HCT116 (cell line): ENCODE results near the gene WDR83. TPM values are rescaled to one million over a fixed set of nuclear protein-coding genes. Genes with fewer than 3 reads are reported as not detected.

Source experiments
- ATAC-seq: fragments of 200-7000 bp; cut with Tn5 transposase; 2 replicates; pipeline ENCODE4 v1.9.1; 2020; ENCODE audit warnings: mild to moderate bottlenecking, moderate library complexity
- BruUV-seq: library from RNA; stranded (reverse); fragments of 400-500 nt; replicated peaks from 2 replicates; lab custom pipeline; 2021; lab: Mats Ljungman, UMichigan
- CTCF ChIA-PET: fragments of 300-600 bp; sonication (Branson Sonifier 250); formaldehyde crosslinking; loops from one replicate; lab custom pipeline; 2021; ENCODE audit warnings: antibody characterized with exemption; lab: Charles Lee
- POLR2A ChIA-PET: fragments of 300-600, 350-600 bp; sonication (Branson Sonifier 250); formaldehyde crosslinking; loops from one replicate; lab custom pipeline; 2021; ENCODE audit warnings: antibody characterized with exemption; lab: Charles Lee
- RAD21 ChIA-PET, 2 experiments: fragments of 300-600 bp; sonication (Branson Sonifier 250); formaldehyde crosslinking; loops; one replicate each; lab custom pipeline; 2023; ENCODE audit warnings: low total read pairs in 2 of 2; ENCODE audit not compliant: uncharacterized antibody in 2 of 2, unreplicated experiment in 2 of 2, low non-redundant PET in 1 of 2; lab: Charles Lee
- DNase-seq: peaks from one replicate; pipeline ENCODE4 v3.0.0-alpha.2; 2010; ENCODE audit warnings: low read depth, low spot score
- H2AFZ ChIP-seq: fragments of 200-600 bp; shearing (Covaris generic), sonication (generic); 2 replicates; pipeline ENCODE4 v1.6.1; 2017; ENCODE audit warnings: low read depth, mixed run types, mixed read lengths, antibody characterized with exemption, low read length; ENCODE audit not compliant: poor library complexity, severe bottlenecking
- H3K27ac ChIP-seq: 2 replicates; pipeline ENCODE4 v1.5.1; 2012; ENCODE audit warnings: low read depth, low read length
- H3K27me3 ChIP-seq: fragments of 200-600 bp; sonication (generic); 2 replicates; pipeline ENCODE4 v1.6.1; 2016; ENCODE audit warnings: mixed run types, low read length, mixed read lengths; ENCODE audit not compliant: insufficient read depth
- H3K36me3 ChIP-seq, 2 experiments: fragments of 200-500 bp in 1 of 2; fragments of 200-600 bp in 1 of 2; sonication (Bioruptor generic) in 1 of 2; sonication (generic) in 1 of 2; 2 replicates each; pipeline versions ENCODE4 v1.5.1 to v1.6.1; 2014 to 2016; ENCODE audit warnings: low read length in 2 of 2, inconsistent platforms in 1 of 2, mixed read lengths in 1 of 2, mixed run types in 1 of 2; ENCODE audit not compliant: insufficient read depth in 2 of 2, control insufficient read depth in 1 of 2
- H3K4me1 ChIP-seq, 2 experiments: fragments of 200-600 bp in 1 of 2; sonication (generic) in 1 of 2; 2 replicates each; pipeline versions ENCODE4 v1.5.1 to v1.6.1; 2012 to 2017; ENCODE audit warnings: low read length in 2 of 2, inconsistent platforms in 1 of 2, mild to moderate bottlenecking in 1 of 2, mixed read lengths in 1 of 2, mixed run types in 1 of 2, moderate library complexity in 1 of 2; ENCODE audit not compliant: insufficient read depth in 2 of 2, control insufficient read depth in 1 of 2
- H3K4me2 ChIP-seq: fragments of 200-600 bp; sonication (generic); 2 replicates; pipeline ENCODE4 v1.6.1; 2017; ENCODE audit warnings: mixed run types, low read length, mixed read lengths
- H3K4me3 ChIP-seq, 2 experiments: fragments of 200-600 bp in 1 of 2; sonication (generic) in 1 of 2; replicated peaks in 1 of 2; 2 replicates each; pipeline ENCODE4 v1.5.1; 2011 to 2016; ENCODE audit warnings: low read length in 2 of 2, control low read depth in 1 of 2, low read depth in 1 of 2, mild to moderate bottlenecking in 1 of 2, mixed read lengths in 1 of 2, mixed run types in 1 of 2
- H3K79me2 ChIP-seq: fragments of 200-600 bp; sonication (generic); 2 replicates; pipeline ENCODE4 v1.6.1; 2017; ENCODE audit warnings: mild to moderate bottlenecking, mixed run types, low read length, moderate library complexity, mixed read lengths; ENCODE audit not compliant: insufficient read depth
- H3K9ac ChIP-seq: fragments of 200-600 bp; sonication (generic); 2 replicates; pipeline ENCODE4 v1.6.1; 2016; ENCODE audit warnings: low read length, mixed read lengths
- H3K9me2 ChIP-seq: fragments of 200-600 bp; sonication (generic), shearing (Covaris generic); 2 replicates; pipeline ENCODE4 v1.6.1; 2017; ENCODE audit warnings: mixed run types, mild to moderate bottlenecking, moderate library complexity; ENCODE audit not compliant: insufficient read depth
- H3K9me3 ChIP-seq, 2 experiments: fragments of 200-500 bp in 1 of 2; fragments of 200-600 bp in 1 of 2; sonication (Bioruptor generic) in 1 of 2; sonication (generic) in 1 of 2; 2 replicates each; pipeline ENCODE4 v1.6.1; 2014 to 2017; ENCODE audit warnings: low read length in 2 of 2, mixed read lengths in 2 of 2, inconsistent platforms in 1 of 2, low read depth in 1 of 2, mild to moderate bottlenecking in 1 of 2, mixed run types in 1 of 2, moderate library complexity in 1 of 2; ENCODE audit not compliant: control insufficient read depth in 1 of 2, insufficient read depth in 1 of 2
- H4K20me1 ChIP-seq: fragments of 200-600 bp; sonication (generic), shearing (Covaris generic); 2 replicates; pipeline ENCODE4 v1.6.1; 2017; ENCODE audit warnings: mixed run types, mild to moderate bottlenecking, moderate library complexity; ENCODE audit not compliant: insufficient read depth
- CBX3 ChIP-seq: IDR thresholded peaks from 2 replicates; pipeline ENCODE4 v1.6.1; 2012; ENCODE audit warnings: low read depth
- EGR1 ChIP-seq: IDR thresholded peaks from 2 replicates; pipeline ENCODE4 v1.6.1; 2012; ENCODE audit warnings: low read depth
- EZH2 ChIP-seq: fragments of 200-600 bp; sonication (generic); IDR thresholded peaks from 2 replicates; pipeline ENCODE4 v1.6.1; 2017; ENCODE audit warnings: antibody characterized with exemption, mixed run types
- FOSL1 ChIP-seq: IDR thresholded peaks from 2 replicates; pipeline ENCODE4 v1.6.1; 2012; ENCODE audit warnings: low read depth
- JUND ChIP-seq: IDR thresholded peaks from 2 replicates; pipeline ENCODE4 v1.6.1; 2012
- POLR2A ChIP-seq: IDR thresholded peaks from 2 replicates; pipeline ENCODE4 v1.7.0; 2011; ENCODE audit warnings: borderline replicate concordance; ENCODE audit not compliant: insufficient read depth, insufficient read length; ENCODE audit errors: extremely low read depth
- SIN3A ChIP-seq: IDR thresholded peaks from 2 replicates; pipeline ENCODE4 v1.6.1; 2012; ENCODE audit warnings: low read depth
- SRF ChIP-seq: IDR thresholded peaks from 2 replicates; pipeline ENCODE4 v1.6.1; 2012; ENCODE audit warnings: low read depth
- TCF7L2 ChIP-seq: IDR thresholded peaks from 2 replicates; pipeline ENCODE4 v1.7.0; 2011; ENCODE audit warnings: borderline replicate concordance, inconsistent platforms; ENCODE audit not compliant: insufficient read depth, insufficient read length; ENCODE audit errors: extremely low read depth
- YY1 ChIP-seq: IDR thresholded peaks from 2 replicates; pipeline ENCODE4 v1.6.1; 2011; ENCODE audit warnings: low read length, low read depth, moderate library complexity, mild to moderate bottlenecking; ENCODE audit not compliant: insufficient replicate concordance; ENCODE audit errors: extremely low read depth
- intact Hi-C: fragments of 100-400 bp; cut with micrococcal nuclease; formaldehyde crosslinking; loops from 2 replicates; pipeline ENCODE4 v1.10.0; 2022
- total RNA-seq: library from RNA; stranded (reverse); gene quantifications from one replicate; pipeline ENCODE4 v1.2.1, GENCODE V29; 2021; ENCODE audit not compliant: unreplicated experiment
- TF ChIP-seq, protein P1 (sequence below): IDR thresholded peaks from 2 replicates; pipeline ENCODE4 v1.6.1; 2011; ENCODE audit warnings: mild to moderate bottlenecking, low read length, moderate library complexity; ENCODE audit not compliant: insufficient replicate concordance; ENCODE audit errors: extremely low read depth
- TF ChIP-seq, protein P2 (sequence below): IDR thresholded peaks from 2 replicates; pipeline ENCODE4 v1.6.1; 2012
- TF ChIP-seq, protein P3 (sequence below): IDR thresholded peaks from 2 replicates; pipeline ENCODE4 v1.6.1; 2012; ENCODE audit warnings: low read depth
- TF ChIP-seq, protein P4 (sequence below), 3 experiments: fragments of 200-600 bp in 1 of 3; sonication (generic) in 1 of 3; IDR thresholded peaks in 2 of 3; conservative IDR thresholded peaks in 1 of 3; 2 replicates each; pipeline ENCODE4 v1.5.1; 2012 to 2017; ENCODE audit warnings: low read depth in 2 of 3, low read length in 2 of 3, antibody characterized with exemption in 1 of 3, borderline replicate concordance in 1 of 3, control low read depth in 1 of 3, mild to moderate bottlenecking in 1 of 3, mixed read lengths in 1 of 3, mixed run types in 1 of 3, moderate library complexity in 1 of 3; ENCODE audit not compliant: insufficient read depth in 1 of 3

Gene WDR83
- total RNA-seq, 1 experiment from 2014 or later, result 20.1 TPM

DNA sequence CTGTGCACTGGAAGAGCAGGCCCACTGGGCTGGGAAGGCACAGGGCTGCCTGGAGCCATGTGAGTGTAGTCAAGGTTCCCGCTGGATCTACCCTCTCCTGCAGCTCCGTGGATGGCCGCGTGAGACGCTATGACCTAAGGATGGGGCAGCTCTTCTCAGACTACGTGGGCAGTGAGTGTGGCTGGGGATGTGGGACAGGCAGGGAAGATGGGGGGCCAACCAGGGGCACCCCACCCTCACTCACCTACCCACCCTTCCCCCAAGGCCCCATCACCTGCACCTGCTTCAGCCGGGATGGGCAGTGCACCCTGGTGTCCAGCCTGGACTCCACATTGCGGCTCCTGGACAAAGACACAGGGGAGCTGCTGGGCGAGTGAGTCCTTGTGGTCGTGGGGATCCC, 6.1 kb downstream of the WDR83 start:
- RAD21 ChIA-PET, result no interaction called here
- H3K9ac ChIP-seq, result no peak overlapping the region
- POLR2A ChIA-PET, result no interaction called here
- H3K4me1 ChIP-seq, result peaks cover 14 to 27% of the 10 kb centered on the region in 2 experiments
- CTCF ChIA-PET, result interaction anchor here (0.6 to 1.4 kb wide), 6 partner anchors 8 to 748 kb away, joined by 3 to 5 read pairs (median 3); partner anchors contain the start of genes DHPS and ZNF700
- no peaks in the 10 kb centered on the region for H3K27me3 ChIP-seq
- no peak overlapping the region for H3K4me3 ChIP-seq
- no peaks in the 10 kb centered on the region for H3K9me3 ChIP-seq
- peaks cover 38% of the 10 kb centered on the region; the same call in 1 of the 2 replicates for H3K79me2 ChIP-seq
- no peak overlapping the region for H2AFZ ChIP-seq
- ATAC-seq, result no peak
- BruUV-seq, result no TSS peak
- H4K20me1 ChIP-seq, result no peaks in the 10 kb centered on the region
- DNase-seq, result no peak
- no peak overlapping the region for H3K27ac ChIP-seq
- no peak overlapping the region for H3K4me2 ChIP-seq
- no peaks in the 10 kb centered on the region for H3K9me2 ChIP-seq
- H3K36me3 ChIP-seq, result peaks cover 12 to 42% of the 10 kb centered on the region in 2 experiments; a peak in 3 of 4 replicates
- intact Hi-C loops, result loop anchor here (1.0 kb wide), 1 partner anchor 108 kb away; no protein-coding TSS in a partner anchor
- no peak for TF ChIP-seq SIN3A
- no peak for TF ChIP-seq CBX3
- TF ChIP-seq, protein P1, sequence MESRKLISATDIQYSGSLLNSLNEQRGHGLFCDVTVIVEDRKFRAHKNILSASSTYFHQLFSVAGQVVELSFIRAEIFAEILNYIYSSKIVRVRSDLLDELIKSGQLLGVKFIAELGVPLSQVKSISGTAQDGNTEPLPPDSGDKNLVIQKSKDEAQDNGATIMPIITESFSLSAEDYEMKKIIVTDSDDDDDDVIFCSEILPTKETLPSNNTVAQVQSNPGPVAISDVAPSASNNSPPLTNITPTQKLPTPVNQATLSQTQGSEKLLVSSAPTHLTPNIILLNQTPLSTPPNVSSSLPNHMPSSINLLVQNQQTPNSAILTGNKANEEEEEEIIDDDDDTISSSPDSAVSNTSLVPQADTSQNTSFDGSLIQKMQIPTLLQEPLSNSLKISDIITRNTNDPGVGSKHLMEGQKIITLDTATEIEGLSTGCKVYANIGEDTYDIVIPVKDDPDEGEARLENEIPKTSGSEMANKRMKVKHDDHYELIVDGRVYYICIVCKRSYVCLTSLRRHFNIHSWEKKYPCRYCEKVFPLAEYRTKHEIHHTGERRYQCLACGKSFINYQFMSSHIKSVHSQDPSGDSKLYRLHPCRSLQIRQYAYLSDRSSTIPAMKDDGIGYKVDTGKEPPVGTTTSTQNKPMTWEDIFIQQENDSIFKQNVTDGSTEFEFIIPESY, result no peak
- TF ChIP-seq POLR2A, result no peak
- TF ChIP-seq JUND, result no peak
- no peak for TF ChIP-seq FOSL1
- TF ChIP-seq, protein P2, sequence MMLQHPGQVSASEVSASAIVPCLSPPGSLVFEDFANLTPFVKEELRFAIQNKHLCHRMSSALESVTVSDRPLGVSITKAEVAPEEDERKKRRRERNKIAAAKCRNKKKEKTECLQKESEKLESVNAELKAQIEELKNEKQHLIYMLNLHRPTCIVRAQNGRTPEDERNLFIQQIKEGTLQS, result no peak
- TF ChIP-seq YY1, result no peak
- TF ChIP-seq TCF7L2, result no peak
- TF ChIP-seq EZH2, result no peak
- TF ChIP-seq, protein P3, sequence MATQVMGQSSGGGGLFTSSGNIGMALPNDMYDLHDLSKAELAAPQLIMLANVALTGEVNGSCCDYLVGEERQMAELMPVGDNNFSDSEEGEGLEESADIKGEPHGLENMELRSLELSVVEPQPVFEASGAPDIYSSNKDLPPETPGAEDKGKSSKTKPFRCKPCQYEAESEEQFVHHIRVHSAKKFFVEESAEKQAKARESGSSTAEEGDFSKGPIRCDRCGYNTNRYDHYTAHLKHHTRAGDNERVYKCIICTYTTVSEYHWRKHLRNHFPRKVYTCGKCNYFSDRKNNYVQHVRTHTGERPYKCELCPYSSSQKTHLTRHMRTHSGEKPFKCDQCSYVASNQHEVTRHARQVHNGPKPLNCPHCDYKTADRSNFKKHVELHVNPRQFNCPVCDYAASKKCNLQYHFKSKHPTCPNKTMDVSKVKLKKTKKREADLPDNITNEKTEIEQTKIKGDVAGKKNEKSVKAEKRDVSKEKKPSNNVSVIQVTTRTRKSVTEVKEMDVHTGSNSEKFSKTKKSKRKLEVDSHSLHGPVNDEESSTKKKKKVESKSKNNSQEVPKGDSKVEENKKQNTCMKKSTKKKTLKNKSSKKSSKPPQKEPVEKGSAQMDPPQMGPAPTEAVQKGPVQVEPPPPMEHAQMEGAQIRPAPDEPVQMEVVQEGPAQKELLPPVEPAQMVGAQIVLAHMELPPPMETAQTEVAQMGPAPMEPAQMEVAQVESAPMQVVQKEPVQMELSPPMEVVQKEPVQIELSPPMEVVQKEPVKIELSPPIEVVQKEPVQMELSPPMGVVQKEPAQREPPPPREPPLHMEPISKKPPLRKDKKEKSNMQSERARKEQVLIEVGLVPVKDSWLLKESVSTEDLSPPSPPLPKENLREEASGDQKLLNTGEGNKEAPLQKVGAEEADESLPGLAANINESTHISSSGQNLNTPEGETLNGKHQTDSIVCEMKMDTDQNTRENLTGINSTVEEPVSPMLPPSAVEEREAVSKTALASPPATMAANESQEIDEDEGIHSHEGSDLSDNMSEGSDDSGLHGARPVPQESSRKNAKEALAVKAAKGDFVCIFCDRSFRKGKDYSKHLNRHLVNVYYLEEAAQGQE, result no peak
- no peak for TF ChIP-seq EGR1
- TF ChIP-seq SRF, result no peak
- TF ChIP-seq, protein P4, sequence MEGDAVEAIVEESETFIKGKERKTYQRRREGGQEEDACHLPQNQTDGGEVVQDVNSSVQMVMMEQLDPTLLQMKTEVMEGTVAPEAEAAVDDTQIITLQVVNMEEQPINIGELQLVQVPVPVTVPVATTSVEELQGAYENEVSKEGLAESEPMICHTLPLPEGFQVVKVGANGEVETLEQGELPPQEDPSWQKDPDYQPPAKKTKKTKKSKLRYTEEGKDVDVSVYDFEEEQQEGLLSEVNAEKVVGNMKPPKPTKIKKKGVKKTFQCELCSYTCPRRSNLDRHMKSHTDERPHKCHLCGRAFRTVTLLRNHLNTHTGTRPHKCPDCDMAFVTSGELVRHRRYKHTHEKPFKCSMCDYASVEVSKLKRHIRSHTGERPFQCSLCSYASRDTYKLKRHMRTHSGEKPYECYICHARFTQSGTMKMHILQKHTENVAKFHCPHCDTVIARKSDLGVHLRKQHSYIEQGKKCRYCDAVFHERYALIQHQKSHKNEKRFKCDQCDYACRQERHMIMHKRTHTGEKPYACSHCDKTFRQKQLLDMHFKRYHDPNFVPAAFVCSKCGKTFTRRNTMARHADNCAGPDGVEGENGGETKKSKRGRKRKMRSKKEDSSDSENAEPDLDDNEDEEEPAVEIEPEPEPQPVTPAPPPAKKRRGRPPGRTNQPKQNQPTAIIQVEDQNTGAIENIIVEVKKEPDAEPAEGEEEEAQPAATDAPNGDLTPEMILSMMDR (IDR thresholded peaks at IDR 0.05 in 2 of 3, conservative IDR thresholded peaks at IDR 0.05 in 1 of 3; ENCODE audit: borderline replicate concordance in 1 of 3, insufficient read depth in 1 of 3, low read depth in 2 of 3, low read length in 2 of 3), result no peak
